Measurements from ENCODE around the gene SRCAP.
A peak's percentile ranks its signal among the peaks of the same experiment; 100 is the strongest.
"Not testable (repeated sequence)": the region's sequence is repeated elsewhere in the genome, so short reads cannot be mapped to it uniquely, and the experiment has no call there.

Gene SRCAP

DNA sequence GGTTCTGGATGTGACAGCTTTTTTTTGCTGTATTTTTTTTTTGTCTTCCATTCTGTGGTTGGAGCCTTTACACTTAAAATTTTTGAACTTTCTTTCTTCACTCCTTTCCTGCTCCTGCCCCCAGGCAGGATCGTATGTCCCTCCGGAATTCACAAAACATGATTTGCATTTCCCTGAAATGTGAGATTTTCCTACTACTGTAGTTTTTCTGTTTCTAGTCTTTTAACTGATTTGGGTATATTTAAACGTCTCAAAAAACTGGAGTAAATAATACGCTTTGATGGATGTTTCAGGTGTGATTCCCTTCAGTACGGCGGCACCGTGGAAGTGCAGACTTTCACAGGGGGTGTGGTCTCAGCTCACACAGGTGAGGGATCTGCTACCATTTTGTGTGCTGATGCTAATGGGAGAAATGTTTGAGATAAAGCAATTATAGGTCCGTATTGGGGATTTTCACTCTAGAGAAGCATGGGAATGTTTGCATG lies 686 bp downstream of the SRCAP start:
- no peak for DNase-seq

DNA sequence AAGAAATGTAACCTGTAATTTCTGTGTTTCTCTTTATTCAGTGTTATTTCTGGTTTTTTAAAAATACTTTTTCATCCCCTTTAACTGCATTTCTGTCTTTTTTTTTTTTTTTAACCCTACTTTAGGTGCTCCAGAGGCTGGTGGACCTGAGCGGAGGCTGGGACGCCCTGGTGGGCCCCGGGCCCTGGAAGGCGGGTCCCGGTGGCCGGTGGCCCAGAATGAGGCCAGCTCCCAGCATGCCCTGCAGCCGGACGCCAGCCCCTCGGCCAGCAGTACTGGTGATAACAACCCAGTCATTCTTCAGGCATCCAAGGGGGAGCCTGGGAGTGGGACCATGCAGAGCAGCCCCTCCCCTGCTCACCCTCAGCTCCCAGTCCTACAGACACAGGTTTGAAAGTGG lies 1.5 kb downstream of the SRCAP start:
- no peak for DNase-seq

DNA sequence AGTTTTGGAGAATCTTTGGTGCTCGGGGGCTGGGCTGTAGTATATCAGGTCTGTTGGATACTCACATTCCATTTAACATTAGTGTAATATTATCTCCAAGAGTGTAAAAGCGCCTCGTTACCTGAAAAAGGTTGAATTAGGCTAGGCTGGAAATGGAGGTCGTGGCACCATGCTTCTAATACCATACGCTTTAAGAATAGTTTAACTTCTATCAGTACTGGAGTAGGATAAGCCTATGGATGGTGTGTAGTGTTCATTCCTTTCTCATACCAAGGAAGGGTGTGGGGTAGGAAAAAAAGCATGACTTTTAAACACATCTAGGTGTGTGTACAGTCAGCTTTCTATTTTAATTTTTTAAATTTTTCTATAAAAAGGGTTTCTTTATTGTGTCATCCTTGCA lies 2.0 kb downstream of the SRCAP start:
- no peak for DNase-seq

DNA sequence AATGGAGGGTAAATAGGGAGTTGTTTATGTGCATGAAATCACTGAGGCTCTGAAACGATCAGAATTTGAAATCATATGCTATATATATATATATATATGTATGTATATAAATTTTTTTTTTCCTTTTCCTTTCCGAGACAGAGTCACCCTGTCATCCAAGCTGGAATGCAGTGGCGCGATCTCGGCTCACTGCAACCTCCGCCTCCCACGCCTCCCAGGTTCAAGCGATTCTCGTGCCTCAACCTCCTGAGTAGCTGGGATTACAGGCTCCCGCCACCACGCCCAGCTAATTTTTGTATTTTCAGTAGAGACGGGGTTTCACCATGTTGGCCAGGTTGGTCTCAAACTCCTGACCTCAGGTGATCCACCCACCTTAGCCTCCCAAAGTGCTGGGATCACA lies 4.1 kb downstream of the SRCAP start:
- DNase-seq = not testable (repeated sequence)

DNA sequence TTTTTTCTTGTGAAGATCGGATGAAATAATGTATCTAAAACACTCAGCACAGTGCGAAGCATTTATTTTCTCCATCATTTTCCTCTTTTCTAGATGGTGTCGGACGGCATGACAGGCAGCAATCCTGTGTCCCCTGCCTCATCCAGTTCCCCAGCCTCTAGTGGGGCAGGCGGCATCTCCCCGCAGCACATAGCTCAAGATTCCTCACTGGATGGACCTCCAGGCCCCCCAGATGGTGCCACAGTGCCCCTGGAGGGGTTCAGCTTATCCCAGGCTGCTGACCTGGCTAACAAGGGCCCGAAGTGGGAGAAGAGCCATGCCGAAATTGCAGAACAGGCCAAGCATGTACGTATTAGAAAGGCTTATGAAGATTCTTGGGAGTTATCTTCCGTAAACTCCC lies 5.0 kb downstream of the SRCAP start:
- no peak for DNase-seq

DNA sequence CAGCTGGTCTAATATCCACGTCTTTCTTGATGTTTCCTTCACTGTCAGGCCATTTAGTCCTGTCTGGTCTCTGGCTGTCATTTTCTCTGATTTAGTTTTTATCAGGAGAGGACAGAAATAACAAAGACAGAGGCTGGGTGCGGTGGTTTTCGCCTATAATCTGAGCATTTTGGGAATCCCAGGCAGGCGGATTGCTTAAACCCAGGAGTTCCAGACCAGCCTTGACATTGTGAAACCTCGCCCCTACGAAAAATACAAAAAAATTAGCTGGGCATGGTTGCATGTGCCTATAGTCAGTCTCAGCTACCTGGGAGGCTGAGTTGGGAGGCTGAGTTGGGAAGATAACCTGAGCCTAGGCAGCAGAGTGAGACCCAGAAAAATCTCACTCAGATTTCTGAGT lies 7.1 kb downstream of the SRCAP start:
- no peak for DNase-seq

DNA sequence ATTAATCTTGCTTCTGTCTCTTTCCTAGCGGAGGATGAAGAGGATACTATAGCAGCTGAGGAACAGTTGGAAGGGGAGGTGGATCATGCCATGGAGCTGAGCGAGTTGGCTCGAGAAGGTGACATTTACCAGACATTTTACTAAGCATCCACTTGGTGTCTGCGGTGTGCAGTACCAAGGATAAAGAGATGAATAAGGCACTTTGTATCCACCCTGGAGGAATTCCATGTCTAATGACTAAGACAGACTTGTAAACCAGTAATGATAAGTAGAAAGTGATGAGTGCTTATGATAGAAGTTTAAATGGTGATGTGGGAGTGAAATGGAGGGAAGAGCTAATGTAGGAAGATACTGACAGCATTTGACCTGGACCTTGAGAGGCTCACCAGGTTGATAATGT lies 12.0 kb downstream of the SRCAP start:
- DNase-seq = no peak

DNA sequence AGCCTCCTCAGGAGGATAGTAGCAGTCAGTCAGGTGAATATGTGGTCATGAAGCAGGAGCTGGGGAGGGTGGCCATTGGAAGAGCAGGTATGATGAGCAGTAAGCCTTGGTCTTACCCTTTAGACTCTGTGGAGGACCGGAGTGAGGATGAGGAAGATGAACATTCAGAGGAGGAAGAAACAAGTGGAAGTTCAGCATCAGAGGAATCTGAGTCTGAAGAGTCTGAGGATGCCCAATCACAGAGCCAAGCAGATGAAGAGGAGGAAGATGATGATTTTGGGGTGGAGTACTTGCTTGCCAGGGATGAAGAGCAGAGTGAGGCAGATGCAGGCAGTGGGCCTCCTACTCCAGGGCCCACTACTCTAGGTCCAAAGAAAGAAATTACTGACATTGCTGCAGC lies 12.7 kb downstream of the SRCAP start:
- no peak for DNase-seq

DNA sequence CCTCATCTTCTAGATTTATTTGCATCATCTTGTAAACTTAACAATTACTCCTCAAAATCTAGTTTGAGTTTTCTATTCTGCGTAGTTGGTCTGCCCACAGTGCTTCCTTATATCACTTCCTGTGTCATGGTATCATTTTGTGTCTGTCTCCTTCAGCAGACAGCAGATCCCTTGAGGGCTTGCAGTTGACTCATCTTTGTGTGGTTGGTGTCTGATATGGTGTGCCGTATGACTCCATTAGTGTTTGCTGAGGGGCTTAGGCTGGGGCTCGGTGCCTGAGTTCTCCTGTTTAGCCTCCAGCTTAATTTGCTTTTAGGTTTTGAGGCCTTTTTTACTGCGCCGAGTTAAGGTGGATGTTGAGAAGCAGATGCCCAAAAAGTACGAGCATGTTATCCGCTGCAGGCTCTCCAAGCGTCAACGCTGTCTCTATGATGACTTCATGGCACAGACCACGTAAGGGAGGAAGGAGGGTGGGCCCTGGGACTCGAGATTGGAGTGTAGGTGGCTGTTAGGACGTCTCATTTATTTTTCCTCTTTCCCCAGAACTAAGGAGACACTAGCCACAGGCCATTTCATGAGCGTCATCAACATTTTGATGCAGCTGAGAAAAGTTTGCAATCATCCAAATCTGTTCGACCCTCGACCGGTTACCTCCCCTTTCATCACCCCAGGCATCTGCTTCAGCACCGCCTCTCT lies 16.9 kb downstream of the SRCAP start:
- DNase-seq = no peak

DNA sequence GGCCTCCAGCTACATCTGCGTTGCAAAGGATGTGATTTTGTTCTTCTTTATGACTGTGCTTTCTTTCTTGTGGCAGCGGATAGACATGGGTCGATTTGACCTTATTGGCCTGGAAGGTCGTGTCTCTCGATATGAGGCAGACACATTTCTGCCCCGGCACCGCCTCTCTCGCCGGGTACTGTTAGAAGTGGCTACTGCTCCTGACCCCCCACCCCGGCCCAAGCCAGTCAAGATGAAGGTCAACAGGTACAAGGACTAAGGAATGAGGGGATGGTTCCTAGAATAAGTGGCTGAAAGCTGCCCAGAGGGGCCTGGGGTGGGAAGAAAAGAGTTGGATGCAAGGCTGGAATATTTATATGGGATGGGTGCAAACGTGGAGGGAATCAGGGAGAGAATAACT lies 21.1 kb downstream of the SRCAP start:
- no peak for DNase-seq

DNA sequence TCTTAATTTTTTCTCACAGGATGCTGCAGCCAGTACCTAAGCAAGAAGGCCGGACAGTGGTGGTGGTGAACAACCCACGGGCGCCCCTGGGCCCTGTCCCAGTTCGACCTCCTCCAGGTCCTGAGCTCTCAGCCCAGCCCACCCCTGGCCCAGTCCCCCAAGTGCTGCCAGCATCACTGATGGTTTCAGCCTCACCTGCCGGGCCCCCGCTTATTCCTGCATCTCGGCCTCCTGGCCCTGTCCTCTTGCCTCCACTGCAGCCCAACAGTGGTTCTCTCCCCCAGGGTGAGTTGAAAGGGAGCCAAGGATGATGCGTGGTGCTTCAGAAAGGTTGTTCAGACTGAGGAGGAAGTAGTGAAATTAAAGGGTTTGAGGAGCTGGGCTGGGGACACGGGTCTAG lies 21.7 kb downstream of the SRCAP start:
- no peak for DNase-seq

DNA sequence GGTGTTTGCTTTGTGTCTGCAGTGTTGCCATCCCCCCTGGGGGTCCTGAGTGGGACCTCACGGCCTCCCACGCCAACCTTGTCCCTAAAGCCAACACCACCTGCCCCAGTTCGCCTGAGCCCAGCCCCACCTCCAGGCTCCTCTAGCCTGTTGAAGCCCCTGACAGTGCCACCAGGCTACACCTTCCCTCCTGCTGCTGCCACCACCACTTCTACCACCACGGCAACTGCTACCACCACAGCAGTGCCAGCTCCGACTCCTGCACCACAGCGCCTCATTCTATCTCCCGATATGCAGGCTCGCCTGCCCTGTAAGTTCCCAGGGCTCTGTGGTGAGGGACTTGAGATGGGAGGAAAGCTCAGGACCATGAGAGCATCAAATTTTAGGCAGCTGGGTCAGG lies 22.2 kb downstream of the SRCAP start:
- no peak for DNase-seq

DNA sequence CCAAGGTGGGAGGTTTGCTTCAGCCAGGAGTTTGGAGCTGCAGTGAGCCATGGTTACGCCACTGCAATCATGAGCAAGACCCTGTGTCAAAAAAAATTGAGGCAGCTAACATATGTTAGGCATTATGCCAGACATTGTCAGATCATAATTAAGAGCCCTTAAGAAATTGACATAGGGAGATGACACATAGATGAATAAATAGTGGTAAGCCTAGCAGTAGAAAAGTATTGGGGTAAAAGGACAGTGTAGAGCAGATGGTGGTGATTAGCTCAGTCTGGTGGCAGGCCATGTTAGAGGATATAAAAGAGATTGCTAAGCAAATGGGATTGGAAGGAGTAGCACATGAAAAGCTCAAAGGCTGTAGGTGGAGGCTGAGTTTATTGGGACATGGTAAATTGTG lies 22.6 kb downstream of the SRCAP start:
- no peak for DNase-seq

DNA sequence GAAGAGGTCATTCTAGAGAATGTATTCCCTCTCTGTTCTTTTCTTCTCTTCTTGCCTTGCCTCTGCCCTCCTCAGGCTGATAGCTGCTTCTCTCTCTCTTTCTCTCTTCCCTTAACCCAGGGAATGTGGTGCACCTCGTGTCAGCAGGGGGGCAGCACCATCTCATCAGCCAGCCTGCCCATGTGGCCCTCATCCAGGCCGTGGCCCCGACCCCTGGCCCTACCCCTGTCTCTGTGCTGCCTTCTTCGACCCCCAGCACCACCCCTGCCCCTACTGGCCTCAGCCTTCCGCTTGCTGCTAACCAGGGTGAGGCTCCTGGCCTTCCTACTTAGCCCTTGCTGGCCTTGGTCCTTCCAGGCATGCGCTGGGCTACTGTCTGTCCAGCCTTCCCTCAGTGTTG lies 23.5 kb downstream of the SRCAP start:
- no peak for DNase-seq

DNA sequence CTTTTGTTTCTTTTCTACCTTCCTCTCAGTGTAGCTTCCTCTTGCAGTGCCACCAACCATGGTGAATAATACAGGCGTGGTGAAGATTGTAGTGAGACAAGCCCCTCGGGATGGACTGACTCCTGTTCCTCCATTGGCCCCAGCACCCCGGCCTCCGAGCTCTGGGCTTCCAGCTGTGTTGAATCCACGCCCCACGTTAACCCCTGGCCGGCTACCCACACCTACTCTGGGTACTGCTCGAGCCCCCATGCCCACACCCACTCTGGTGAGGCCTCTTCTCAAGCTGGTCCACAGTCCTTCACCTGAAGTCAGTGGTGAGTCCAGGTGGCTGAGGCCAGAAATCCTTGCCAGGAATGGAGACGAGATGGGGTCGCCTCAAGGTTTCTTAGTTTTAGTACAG lies 23.9 kb downstream of the SRCAP start:
- no peak for DNase-seq

DNA sequence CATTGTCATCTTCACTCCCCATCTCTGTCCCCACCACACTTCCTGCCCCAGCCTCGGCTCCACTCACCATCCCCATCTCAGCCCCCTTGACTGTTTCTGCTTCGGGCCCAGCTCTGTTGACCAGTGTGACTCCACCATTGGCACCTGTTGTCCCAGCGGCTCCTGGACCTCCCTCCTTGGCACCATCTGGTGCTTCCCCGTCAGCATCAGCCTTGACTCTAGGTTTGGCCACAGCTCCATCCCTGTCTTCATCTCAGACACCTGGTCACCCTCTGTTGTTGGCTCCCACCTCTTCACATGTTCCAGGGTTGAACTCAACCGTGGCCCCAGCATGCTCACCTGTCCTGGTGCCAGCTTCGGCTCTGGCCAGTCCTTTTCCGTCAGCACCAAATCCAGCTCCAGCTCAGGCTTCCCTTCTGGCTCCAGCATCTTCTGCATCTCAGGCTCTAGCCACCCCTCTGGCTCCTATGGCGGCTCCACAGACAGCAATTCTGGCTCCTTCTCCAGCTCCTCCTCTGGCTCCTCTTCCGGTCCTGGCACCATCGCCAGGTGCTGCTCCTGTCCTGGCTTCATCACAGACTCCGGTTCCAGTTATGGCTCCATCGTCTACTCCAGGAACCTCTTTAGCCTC lies 24.9 kb downstream of the SRCAP start:
- no peak for DNase-seq

DNA sequence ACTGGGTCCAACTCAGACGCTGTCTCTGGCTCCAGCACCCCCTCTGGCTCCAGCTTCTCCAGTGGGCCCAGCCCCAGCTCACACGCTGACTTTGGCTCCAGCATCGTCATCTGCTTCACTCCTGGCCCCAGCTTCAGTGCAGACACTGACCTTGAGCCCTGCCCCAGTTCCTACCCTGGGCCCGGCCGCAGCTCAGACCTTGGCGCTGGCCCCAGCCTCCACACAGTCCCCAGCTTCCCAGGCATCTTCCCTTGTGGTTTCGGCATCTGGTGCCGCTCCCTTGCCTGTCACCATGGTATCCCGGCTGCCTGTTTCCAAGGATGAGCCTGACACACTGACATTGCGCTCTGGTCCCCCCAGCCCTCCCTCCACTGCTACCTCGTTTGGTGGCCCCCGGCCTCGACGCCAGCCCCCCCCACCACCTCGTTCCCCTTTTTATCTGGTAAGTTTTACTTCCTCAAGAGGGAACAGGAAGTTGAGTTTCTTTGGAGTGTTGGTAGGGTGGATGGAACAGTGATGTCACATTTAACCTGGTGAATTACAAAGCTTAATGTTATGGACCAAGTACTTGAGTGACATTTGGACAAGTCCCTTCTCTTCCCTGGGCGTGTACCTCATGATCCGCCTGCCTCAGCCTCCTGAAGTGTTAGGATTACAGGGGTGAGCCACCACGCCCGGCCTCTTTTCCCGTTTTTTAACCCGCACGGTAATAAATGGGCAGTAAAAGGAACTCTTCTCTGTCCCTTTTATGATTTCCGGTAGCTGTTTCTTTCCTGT lies 25.9 kb downstream of the SRCAP start:
- DNase-seq = peak; percentile 6 to 21

DNA sequence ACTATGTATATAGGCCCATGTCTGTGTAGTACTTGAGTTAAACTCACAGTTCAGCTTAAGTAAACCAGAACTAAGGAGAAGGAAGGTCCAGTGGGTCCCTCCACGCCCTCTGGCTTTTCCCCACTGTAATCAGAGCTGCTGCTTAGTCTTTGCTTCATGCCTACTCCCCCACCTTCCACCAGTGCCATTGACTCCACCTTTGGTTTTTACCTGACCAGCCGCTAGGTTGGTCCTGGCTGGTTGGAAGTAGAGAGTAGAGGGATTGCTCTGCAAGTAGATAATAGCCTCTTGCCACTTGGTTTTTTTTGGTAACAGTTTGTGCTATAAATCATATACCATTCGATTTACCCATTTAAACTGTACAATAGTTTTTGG lies 26.4 kb downstream of the SRCAP start:
- DNase-seq = no peak

DNA sequence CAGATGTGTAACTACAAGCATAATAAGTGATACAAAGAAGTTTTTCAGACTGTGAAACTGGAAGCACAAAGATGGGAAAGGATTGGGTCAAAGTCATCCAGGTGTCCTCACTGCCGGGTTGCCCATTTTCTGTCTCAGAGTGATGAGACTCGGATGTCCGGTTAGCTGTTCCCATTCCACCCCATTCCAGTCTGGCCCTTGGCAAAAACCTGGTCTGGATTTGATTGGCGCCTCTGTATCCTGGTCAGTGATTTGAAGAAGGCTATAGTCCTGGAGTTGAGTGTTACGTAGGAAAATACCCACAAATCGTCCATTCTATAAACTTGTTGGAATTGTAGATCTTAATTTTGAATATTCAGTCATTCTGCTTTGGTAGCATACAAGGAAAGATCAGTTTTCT lies 29.4 kb downstream of the SRCAP start:
- DNase-seq = no peak

DNA sequence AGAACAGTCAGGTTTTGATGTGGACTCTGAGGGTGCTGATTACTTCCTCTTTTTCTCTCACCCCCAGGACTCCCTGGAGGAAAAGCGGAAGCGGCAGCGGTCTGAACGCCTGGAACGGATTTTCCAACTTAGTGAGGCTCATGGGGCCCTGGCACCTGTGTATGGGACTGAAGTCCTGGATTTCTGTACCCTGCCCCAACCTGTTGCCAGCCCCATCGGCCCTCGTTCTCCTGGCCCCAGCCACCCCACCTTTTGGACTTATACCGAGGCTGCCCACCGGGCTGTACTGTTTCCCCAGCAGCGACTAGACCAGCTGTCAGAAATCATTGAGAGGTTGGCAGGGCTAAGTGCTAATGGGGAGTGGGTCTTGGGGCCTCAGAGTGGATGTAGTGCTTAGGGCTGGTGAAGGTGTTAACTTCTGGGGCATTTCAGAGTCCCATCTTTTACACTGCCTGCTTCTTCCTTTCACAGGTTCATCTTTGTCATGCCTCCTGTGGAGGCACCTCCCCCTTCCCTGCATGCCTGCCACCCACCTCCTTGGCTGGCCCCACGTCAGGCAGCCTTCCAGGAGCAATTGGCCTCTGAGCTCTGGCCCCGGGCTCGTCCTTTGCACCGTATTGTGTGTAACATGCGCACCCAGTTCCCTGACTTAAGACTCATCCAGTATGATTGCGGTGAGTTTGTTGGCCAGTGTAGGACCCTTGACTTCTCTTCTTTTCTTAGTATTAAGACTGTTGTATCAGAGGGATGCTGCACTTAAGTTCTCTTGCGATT lies 30.1 kb downstream of the SRCAP start:
- no peak for DNase-seq

DNA sequence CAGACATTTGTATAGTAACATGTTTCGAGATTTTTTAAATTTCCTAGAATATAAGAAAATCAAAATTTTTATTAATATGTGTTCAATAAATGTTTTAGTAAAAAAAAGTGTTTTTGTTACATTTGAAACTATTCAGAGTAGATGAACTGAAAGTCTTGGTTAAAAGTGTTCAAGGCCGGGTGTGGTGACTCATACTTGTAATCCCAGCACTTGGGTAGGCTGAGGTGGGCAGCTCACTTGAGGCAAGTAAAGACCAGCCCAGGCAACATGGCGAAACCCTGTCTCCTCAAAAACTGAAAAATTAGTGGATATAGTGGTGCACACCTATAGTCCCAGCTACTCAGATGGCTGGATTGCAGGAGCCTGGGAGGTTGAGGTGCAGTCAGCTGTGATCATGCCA lies 32.4 kb downstream of the SRCAP start:
- DNase-seq = no peak

DNA sequence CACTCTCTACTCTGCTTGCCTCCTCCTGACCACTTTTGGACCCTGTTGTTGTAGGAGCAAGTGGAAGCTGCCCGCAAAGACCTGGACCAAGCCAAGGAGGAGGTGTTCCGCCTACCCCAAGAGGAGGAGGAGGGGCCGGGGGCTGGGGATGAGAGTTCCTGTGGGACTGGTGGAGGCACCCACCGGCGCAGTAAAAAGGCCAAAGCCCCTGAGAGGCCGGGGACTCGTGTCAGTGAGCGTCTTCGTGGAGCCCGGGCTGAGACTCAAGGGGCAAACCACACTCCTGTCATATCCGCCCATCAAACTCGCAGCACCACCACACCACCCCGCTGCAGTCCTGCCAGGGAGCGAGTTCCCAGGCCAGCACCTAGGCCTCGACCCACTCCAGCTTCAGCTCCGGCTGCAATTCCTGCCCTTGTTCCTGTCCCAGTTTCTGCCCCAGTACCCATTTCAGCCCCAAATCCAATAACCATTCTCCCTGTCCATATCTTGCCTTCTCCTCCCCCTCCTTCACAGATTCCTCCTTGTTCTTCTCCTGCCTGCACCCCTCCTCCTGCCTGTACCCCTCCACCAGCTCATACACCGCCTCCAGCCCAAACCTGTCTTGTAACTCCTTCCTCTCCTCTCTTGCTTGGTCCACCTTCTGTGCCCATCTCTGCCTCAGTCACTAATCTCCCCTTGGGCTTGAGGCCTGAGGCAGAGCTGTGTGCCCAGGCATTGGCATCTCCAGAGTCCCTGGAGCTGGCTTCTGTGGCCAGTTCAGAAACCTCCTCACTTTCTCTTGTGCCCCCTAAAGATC lies 38.2 kb downstream of the SRCAP start:
- DNase-seq = no peak
